Hepatocyte (in vitro differentiated cells): ENCODE results near the gene FAM171A2.

Experiments
- CTCF ChIP-seq: fragments of 200-600 bp; sonication (generic); IDR thresholded peaks from 2 replicates; pipeline ENCODE4 v1.5.1; 2016; ENCODE audit warnings: antibody characterized with exemption, mild to moderate bottlenecking; ENCODE audit not compliant: poor library complexity
- EZH2 ChIP-seq: fragments of 200-600 bp; sonication (generic); IDR thresholded peaks from 2 replicates; pipeline ENCODE4 v1.6.1; 2016; ENCODE audit warnings: antibody characterized with exemption, mild to moderate bottlenecking, borderline replicate concordance

GRCh38 chr17:44334315-44334714, 29.3 kb downstream of the FAM171A2 start:
- TF ChIP-seq CTCF (no peak), EZH2 (no peak)
